Endothelial cell of umbilical vein (primary cell): ENCODE measurements around the gene FAM240B. TPM values are rescaled to one million over a fixed set of nuclear protein-coding genes. Genes with fewer than 3 reads are reported as not detected.

Source experiments
- BruUV-seq: library from RNA; stranded (reverse); fragments of 400-500 nt; replicated peaks from 2 replicates; lab custom pipeline; 2021; lab: Mats Ljungman, UMichigan
- CTCF ChIA-PET: fragments of 300-600, 350-600 bp; sonication (Branson Sonifier 250); formaldehyde crosslinking; loops from one replicate; lab custom pipeline; 2021; ENCODE audit warnings: antibody characterized with exemption, inconsistent platforms; lab: Charles Lee
- POLR2A ChIA-PET: fragments of 300-600, 350-600 bp; sonication (Branson Sonifier 250); formaldehyde crosslinking; loops from one replicate; lab custom pipeline; 2021; ENCODE audit warnings: antibody characterized with exemption, inconsistent platforms; lab: Charles Lee
- DNase-seq: peaks from one replicate; pipeline ENCODE4 v3.0.0-alpha.2; 2011; ENCODE audit warnings: low read depth, low spot score
- FAIRE-seq: peaks from 2 replicates; lab custom pipeline; 2011; peaks lifted over from hg19 to GRCh38; lab: Jason Lieb, UNC
- H2AFZ ChIP-seq: 2 replicates; pipeline ENCODE4 v1.6.0; 2012; ENCODE audit warnings: low read depth, low read length, control low read depth, inconsistent platforms
- H3K27ac ChIP-seq: 2 replicates; pipeline ENCODE4 v1.5.1; 2011; ENCODE audit warnings: low read depth, mild to moderate bottlenecking, control low read depth, low read length, moderate library complexity; ENCODE audit not compliant: insufficient read depth
- H3K27me3 ChIP-seq, 2 experiments: 2 replicates each; pipeline versions ENCODE4 v1.6.0 to v1.6.1; 2011; ENCODE audit warnings: low read length in 2 of 2, mixed read lengths in 1 of 2; ENCODE audit not compliant: control insufficient read depth in 2 of 2, insufficient read depth in 2 of 2
- H3K36me3 ChIP-seq, 2 experiments: 2 replicates in 1 of 2; 3 replicates in 1 of 2; pipeline ENCODE4 v1.5.1; 2011; ENCODE audit warnings: low read length in 2 of 2, mild to moderate bottlenecking in 1 of 2, moderate library complexity in 1 of 2; ENCODE audit not compliant: control insufficient read depth in 2 of 2, insufficient read depth in 2 of 2; ENCODE audit errors: extremely low read depth in 1 of 2
- H3K4me1 ChIP-seq: 3 replicates; pipeline ENCODE4 v1.5.1; 2011; ENCODE audit warnings: mild to moderate bottlenecking, low read length; ENCODE audit not compliant: control insufficient read depth, insufficient read depth; ENCODE audit errors: extremely low read depth
- H3K4me2 ChIP-seq: 2 replicates; pipeline ENCODE4 v1.6.1; 2011; ENCODE audit warnings: low read length, control low read depth, mixed read lengths; ENCODE audit not compliant: insufficient read depth
- H3K4me3 ChIP-seq, 3 experiments: fragments of 200-600 bp in 1 of 3; sonication (generic), shearing (Covaris generic) in 1 of 3; replicated peaks in 1 of 3; 2 replicates each; pipeline ENCODE4 v1.5.1; 2011 to 2016; ENCODE audit warnings: control low read depth in 3 of 3, low read length in 3 of 3, mild to moderate bottlenecking in 2 of 3, inconsistent platforms in 1 of 3, low read depth in 1 of 3, moderate library complexity in 1 of 3; ENCODE audit not compliant: insufficient read depth in 1 of 3
- H3K79me2 ChIP-seq: 2 replicates; pipeline ENCODE4 v1.6.0; 2012; ENCODE audit warnings: low read length, inconsistent platforms; ENCODE audit not compliant: control insufficient read depth, insufficient read depth
- H3K9ac ChIP-seq: replicated peaks from 2 replicates; pipeline ENCODE3; 2011; ENCODE audit warnings: low read length, control low read depth; ENCODE audit not compliant: insufficient read depth; ENCODE audit errors: extremely low read depth
- H3K9me1 ChIP-seq: replicated peaks from 3 replicates; pipeline ENCODE4 v1.6.0; 2011; ENCODE audit warnings: mild to moderate bottlenecking, low read length; ENCODE audit not compliant: control insufficient read depth, insufficient read depth; ENCODE audit errors: extremely low read depth
- H3K9me3 ChIP-seq: replicated peaks from 2 replicates; pipeline ENCODE4 v1.5.1; 2012; ENCODE audit warnings: low read length, inconsistent platforms; ENCODE audit not compliant: control insufficient read depth, insufficient read depth
- H4K20me1 ChIP-seq: replicated peaks from 2 replicates; pipeline ENCODE3; 2011; ENCODE audit warnings: mild to moderate bottlenecking, low read length; ENCODE audit not compliant: control insufficient read depth, insufficient read depth; ENCODE audit errors: extremely low read depth
- EZH2 ChIP-seq: IDR thresholded peaks from 2 replicates; pipeline ENCODE4 v1.6.1; 2012; ENCODE audit warnings: borderline replicate concordance, low read depth, mild to moderate bottlenecking, moderate library complexity, low read length, inconsistent platforms; ENCODE audit not compliant: severe bottlenecking
- FOS ChIP-seq: IDR thresholded peaks from 2 replicates; pipeline ENCODE4 v1.6.1; 2011; ENCODE audit warnings: mild to moderate bottlenecking, low read length, moderate library complexity, borderline replicate concordance; ENCODE audit not compliant: insufficient read depth
- JUN ChIP-seq: IDR thresholded peaks from 2 replicates; pipeline ENCODE4 v1.6.1; 2011; ENCODE audit warnings: borderline replicate concordance, low read depth; ENCODE audit not compliant: insufficient read length, insufficient read depth
- MYC ChIP-seq: IDR thresholded peaks from one replicate; pipeline ENCODE4 v1.6.1; 2011; ENCODE audit warnings: mild to moderate bottlenecking, low read depth, low read length
- POLR2A ChIP-seq: IDR thresholded peaks from 2 replicates; pipeline ENCODE4 v1.6.1; 2012; ENCODE audit warnings: low read depth, mild to moderate bottlenecking, control low read depth, low read length
- POLR2AphosphoS5 ChIP-seq: IDR thresholded peaks from 2 replicates; pipeline ENCODE4 v1.6.1; 2012; ENCODE audit warnings: low read depth, mild to moderate bottlenecking, control low read depth, low read length, moderate library complexity; ENCODE audit not compliant: insufficient read depth
- dilution Hi-C: fragments of 300-500 bp; cut with MboI; formaldehyde crosslinking; loops from one replicate; pipeline ENCODE4 v1.15.0; 2019; ENCODE audit warnings: low sequenced_read_pairs; ENCODE audit not compliant: extremely low pct_ligation_motif_present
- intact Hi-C: fragments of 100-400 bp; cut with micrococcal nuclease; formaldehyde crosslinking; loops from one replicate; pipeline ENCODE4 v1.10.0; 2022
- polyA plus RNA-seq, 4 experiments: library from polyadenylated mRNA; depleted of rRNA in 3 of 4; stranded (reverse) in 3 of 4; unstranded in 1 of 4; fragments of >200 nt; gene quantifications; 2 replicates each; pipeline versions ENCODE4 v1.2.1 to v1.2.3, GENCODE V29; 2011 to 2012; ENCODE audit warnings: missing spikeins in 1 of 4
- total RNA-seq: library from RNA; stranded (reverse); gene quantifications from 2 replicates; pipeline ENCODE4 v1.2.3, GENCODE V29; 2021
- TF ChIP-seq, protein P1 (sequence below), 2 donors: IDR thresholded peaks; 1 replicate in 1 of 2; 2 replicates in 1 of 2; pipeline ENCODE4 v1.5.1; 2011; ENCODE audit warnings: low read length in 2 of 2, mild to moderate bottlenecking in 2 of 2, moderate library complexity in 2 of 2, control low read depth in 1 of 2, inconsistent platforms in 1 of 2, low read depth in 1 of 2; ENCODE audit not compliant: insufficient read depth in 1 of 2; ENCODE audit errors: extremely low read depth in 1 of 2
- TF ChIP-seq, protein P2 (sequence below): IDR thresholded peaks from 2 replicates; pipeline ENCODE4 v1.6.1; 2011; ENCODE audit not compliant: insufficient read depth, insufficient read length

The FAM240B gene
- total and polyA plus RNA-seq, 2 donors (not counting 3 experiments of a cell fraction or from before 2014, with no cell fraction given) = not detected

- no peak overlapping the region for H3K4me3 ChIP-seq
- intact Hi-C loops = no loop called here
- DNase-seq (no peak), FAIRE-seq (no peak)
- no peaks in the 10 kb centered on the region for H4K20me1 ChIP-seq
- no peaks in the 10 kb centered on the region for H3K79me2 ChIP-seq
- POLR2A ChIA-PET = no interaction called here
- no peaks in the 10 kb centered on the region for H3K9me3 ChIP-seq
- no peak overlapping the region for H3K27ac ChIP-seq
- H3K9ac ChIP-seq = no peak overlapping the region
- dilution Hi-C loops = no loop called here
- no peak overlapping the region for H2AFZ ChIP-seq
- peaks cover 2 to 4% of the 10 kb centered on the region in 2 experiments for H3K27me3 ChIP-seq
- CTCF ChIA-PET = interaction anchor here (1.4 kb wide), 1 partner anchor 34 kb away, joined by 4 read pairs; no protein-coding TSS in a partner anchor
- no TSS peak for BruUV-seq
- TF ChIP-seq, protein P1, sequence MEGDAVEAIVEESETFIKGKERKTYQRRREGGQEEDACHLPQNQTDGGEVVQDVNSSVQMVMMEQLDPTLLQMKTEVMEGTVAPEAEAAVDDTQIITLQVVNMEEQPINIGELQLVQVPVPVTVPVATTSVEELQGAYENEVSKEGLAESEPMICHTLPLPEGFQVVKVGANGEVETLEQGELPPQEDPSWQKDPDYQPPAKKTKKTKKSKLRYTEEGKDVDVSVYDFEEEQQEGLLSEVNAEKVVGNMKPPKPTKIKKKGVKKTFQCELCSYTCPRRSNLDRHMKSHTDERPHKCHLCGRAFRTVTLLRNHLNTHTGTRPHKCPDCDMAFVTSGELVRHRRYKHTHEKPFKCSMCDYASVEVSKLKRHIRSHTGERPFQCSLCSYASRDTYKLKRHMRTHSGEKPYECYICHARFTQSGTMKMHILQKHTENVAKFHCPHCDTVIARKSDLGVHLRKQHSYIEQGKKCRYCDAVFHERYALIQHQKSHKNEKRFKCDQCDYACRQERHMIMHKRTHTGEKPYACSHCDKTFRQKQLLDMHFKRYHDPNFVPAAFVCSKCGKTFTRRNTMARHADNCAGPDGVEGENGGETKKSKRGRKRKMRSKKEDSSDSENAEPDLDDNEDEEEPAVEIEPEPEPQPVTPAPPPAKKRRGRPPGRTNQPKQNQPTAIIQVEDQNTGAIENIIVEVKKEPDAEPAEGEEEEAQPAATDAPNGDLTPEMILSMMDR (IDR thresholded peaks at IDR 0.05; ENCODE audit: extremely low read depth in 1 of 2, insufficient read depth in 1 of 2, low read depth in 1 of 2, low read length in 2 of 2) = no peak
- TF ChIP-seq MYC = no peak
- H3K4me2 ChIP-seq = no peak overlapping the region
- no peaks in the 10 kb centered on the region for H3K4me1 ChIP-seq
- H3K36me3 ChIP-seq = no peaks in the 10 kb centered on the region
- no peaks in the 10 kb centered on the region for H3K9me1 ChIP-seq
These were observed 13.4 kb downstream of the FAM240B start for GRCh38 chr9:38706493-38706892.

GRCh38 chr9:38705917-38706316, 14.0 kb downstream of the FAM240B start:
- ChIA-PET CTCF (interaction anchor here (1.4 kb wide), 1 partner anchor 33 kb away, joined by 4 read pairs; no protein-coding TSS in a partner anchor), POLR2A (no interaction called here)
- DNase-seq = no peak
- no peak overlapping the region for H3K4me3 ChIP-seq
- FAIRE-seq = no peak
- BruUV-seq = no TSS peak
- H3K9me1 ChIP-seq = no peaks in the 10 kb centered on the region
- no peak overlapping the region for H2AFZ ChIP-seq
- intact Hi-C loops = no loop called here
- H4K20me1 ChIP-seq = no peaks in the 10 kb centered on the region
- H3K27me3 ChIP-seq = peaks cover 0 to 4% of the 10 kb centered on the region in 2 experiments
- no peaks in the 10 kb centered on the region for H3K79me2 ChIP-seq
- H3K27ac ChIP-seq = no peak overlapping the region
- H3K36me3 ChIP-seq = no peaks in the 10 kb centered on the region
- no peaks in the 10 kb centered on the region for H3K4me1 ChIP-seq
- no peak overlapping the region for H3K9ac ChIP-seq
- no peak overlapping the region for H3K4me2 ChIP-seq
- TF ChIP-seq POLR2AphosphoS5 (no peak), MYC (no peak), FOS (no peak), POLR2A (no peak), EZH2 (no peak), JUN (no peak)
- TF ChIP-seq, protein P2, sequence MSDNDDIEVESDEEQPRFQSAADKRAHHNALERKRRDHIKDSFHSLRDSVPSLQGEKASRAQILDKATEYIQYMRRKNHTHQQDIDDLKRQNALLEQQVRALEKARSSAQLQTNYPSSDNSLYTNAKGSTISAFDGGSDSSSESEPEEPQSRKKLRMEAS = no peak
- TF ChIP-seq, protein P1 (IDR thresholded peaks at IDR 0.05; ENCODE audit: extremely low read depth in 1 of 2, insufficient read depth in 1 of 2, low read depth in 1 of 2, low read length in 2 of 2) = no peak
- no peaks in the 10 kb centered on the region for H3K9me3 ChIP-seq
- dilution Hi-C loops = no loop called here
